BE2C (cell line): Measurements from ENCODE around the gene CCDC89.
"Not testable (repeated sequence)": the region's sequence is repeated elsewhere in the genome, so short reads cannot be mapped to it uniquely, and the experiment has no call there.

Experiments
- DNase-seq: peaks from one replicate; pipeline ENCODE4 v3.0.0-alpha.2; 2020
- H3K27me3 ChIP-seq: fragments of 250-450 bp; sonication (Bioruptor Pico); 2 replicates; pipeline ENCODE4 v1.5.1; 2020; ENCODE audit warnings: mild to moderate bottlenecking
- H3K36me3 ChIP-seq: fragments of 250-450 bp; sonication (Bioruptor Pico); 2 replicates; pipeline ENCODE4 v1.5.1; 2020; ENCODE audit warnings: mild to moderate bottlenecking
- H3K4me1 ChIP-seq: fragments of 250-450 bp; sonication (Bioruptor Pico); 2 replicates; pipeline ENCODE4 v1.5.1; 2020
- H3K4me3 ChIP-seq: 2 replicates; pipeline ENCODE4 v1.5.1; 2011; ENCODE audit warnings: low read depth, low read length
- H3K9me3 ChIP-seq: fragments of 250-450 bp; sonication (Bioruptor Pico); 2 replicates; pipeline ENCODE4 v1.5.1; 2020
- TF ChIP-seq, protein P1 (sequence below): IDR thresholded peaks from 2 replicates; pipeline ENCODE4 v1.5.1; 2012; ENCODE audit warnings: mild to moderate bottlenecking, low read depth, low read length

Gene CCDC89

DNA sequence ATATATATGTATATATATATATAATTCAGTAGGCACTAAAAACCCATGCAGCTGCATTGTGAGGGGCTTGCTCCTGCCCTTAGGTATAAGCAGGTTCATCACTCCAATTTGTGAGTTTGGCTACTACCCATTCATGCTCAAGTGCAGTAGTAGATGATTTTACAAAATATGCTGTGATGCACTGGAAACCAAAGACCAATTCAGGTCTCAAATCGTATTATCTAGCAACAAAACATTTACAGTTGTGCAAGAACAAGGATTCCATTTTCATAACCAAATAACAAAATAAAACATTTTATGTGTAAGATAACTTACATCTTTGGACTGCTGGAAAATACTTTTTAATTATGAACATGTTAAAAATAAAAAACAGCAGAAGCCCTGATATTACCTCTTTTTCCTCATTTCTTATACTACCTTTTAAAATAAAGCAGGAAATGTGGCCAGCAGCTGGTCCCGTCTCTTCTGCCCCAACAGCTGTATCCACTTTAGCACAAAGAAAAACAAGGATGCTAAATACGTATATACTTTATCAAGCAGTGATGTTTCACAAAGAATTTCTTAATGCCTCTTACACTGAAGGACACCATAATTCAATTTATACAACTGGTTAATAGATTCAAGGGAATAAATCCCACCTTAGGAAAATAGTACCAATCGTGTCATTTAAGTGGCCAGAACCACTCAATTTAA, 23.9 kb downstream of the CCDC89 start:
- Histone ChIP-seq H3K4me3 (peak overlapping the region; percentile 92), H3K4me1 (no peaks in the 10 kb centered on the region), H3K36me3 (peaks cover 40% of the 10 kb centered on the region), H3K9me3 (no peaks in the 10 kb centered on the region), H3K27me3 (no peaks in the 10 kb centered on the region)
- TF ChIP-seq, protein P1, sequence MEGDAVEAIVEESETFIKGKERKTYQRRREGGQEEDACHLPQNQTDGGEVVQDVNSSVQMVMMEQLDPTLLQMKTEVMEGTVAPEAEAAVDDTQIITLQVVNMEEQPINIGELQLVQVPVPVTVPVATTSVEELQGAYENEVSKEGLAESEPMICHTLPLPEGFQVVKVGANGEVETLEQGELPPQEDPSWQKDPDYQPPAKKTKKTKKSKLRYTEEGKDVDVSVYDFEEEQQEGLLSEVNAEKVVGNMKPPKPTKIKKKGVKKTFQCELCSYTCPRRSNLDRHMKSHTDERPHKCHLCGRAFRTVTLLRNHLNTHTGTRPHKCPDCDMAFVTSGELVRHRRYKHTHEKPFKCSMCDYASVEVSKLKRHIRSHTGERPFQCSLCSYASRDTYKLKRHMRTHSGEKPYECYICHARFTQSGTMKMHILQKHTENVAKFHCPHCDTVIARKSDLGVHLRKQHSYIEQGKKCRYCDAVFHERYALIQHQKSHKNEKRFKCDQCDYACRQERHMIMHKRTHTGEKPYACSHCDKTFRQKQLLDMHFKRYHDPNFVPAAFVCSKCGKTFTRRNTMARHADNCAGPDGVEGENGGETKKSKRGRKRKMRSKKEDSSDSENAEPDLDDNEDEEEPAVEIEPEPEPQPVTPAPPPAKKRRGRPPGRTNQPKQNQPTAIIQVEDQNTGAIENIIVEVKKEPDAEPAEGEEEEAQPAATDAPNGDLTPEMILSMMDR, result no peak
- DNase-seq, result no peak

DNA sequence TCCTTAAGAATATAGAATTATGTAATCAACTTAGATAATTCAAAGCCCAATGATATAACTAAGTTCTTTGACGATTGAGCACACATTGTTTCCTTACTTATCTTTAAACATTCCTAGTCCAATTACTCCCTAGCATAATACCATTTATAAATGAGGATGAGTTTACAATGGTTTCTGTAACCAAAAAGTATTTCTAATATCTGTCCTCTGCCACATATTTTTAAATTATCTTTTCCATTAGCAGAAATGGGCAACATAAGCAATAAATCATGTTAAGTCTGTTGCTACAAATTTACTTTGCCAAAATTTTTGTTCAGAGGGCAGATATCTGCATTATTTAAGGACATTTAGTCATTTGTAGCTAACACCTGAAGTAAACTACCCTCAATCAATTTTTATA, 27.8 kb downstream of the CCDC89 start:
- no peak for DNase-seq
- Histone ChIP-seq H3K4me1 (no peaks in the 10 kb centered on the region), H3K27me3 (no peaks in the 10 kb centered on the region), H3K36me3 (peaks cover 66% of the 10 kb centered on the region), H3K9me3 (no peaks in the 10 kb centered on the region), H3K4me3 (no peak overlapping the region)
- TF ChIP-seq, protein P1, result no peak

DNA sequence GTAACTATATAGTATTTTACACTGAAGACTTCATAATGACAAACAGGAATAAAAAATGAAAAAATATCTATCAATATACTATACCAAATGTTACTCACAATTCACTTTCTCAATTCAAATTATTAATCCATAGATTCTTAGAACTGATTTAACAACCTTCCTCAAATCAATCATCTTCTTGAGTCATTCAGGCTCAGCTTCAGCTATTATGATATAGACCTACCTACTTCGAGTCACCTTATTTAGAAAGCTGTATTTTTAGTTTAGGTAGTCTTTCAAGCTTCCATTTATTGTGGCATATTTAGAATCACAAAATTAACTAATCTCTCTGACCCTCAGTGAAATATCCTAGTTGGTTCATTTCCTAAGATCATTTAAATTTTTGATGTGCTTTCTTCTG, 29.2 kb downstream of the CCDC89 start:
- H3K9me3 ChIP-seq, result no peaks in the 10 kb centered on the region
- H3K36me3 ChIP-seq, result peaks cover 66% of the 10 kb centered on the region
- TF ChIP-seq, protein P1, result no peak

DNA sequence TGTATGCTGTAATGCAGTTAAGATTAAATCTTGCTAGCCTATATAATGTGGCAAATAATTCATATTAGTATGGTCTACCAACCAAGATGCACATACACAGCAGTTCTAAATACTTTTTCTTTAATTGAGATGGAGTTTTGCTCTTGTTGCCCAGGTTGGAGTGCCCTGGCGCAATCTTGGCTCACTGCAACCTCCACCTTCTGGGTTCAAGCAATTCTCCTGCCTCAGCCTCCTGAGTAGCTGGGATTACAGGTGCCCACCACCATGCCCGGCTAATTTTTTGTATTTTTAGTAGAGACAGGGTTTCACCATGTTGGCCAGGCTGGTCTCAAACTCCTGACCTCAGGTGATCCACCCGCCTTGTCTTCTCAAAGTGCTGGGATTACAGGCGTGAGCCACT, 31.7 kb downstream of the CCDC89 start:
- not testable (repeated sequence) for H3K4me1 ChIP-seq, H3K9me3 ChIP-seq, H3K27me3 ChIP-seq, H3K4me3 ChIP-seq, DNase-seq
- H3K36me3 ChIP-seq, result peaks cover 50% of the 10 kb centered on the region

More for the DNA sequence above, 29.2 kb downstream of the CCDC89 start:
- no peak for DNase-seq
- Histone ChIP-seq H3K4me1 (no peaks in the 10 kb centered on the region), H3K4me3 (no peak overlapping the region), H3K27me3 (no peaks in the 10 kb centered on the region)

DNA sequence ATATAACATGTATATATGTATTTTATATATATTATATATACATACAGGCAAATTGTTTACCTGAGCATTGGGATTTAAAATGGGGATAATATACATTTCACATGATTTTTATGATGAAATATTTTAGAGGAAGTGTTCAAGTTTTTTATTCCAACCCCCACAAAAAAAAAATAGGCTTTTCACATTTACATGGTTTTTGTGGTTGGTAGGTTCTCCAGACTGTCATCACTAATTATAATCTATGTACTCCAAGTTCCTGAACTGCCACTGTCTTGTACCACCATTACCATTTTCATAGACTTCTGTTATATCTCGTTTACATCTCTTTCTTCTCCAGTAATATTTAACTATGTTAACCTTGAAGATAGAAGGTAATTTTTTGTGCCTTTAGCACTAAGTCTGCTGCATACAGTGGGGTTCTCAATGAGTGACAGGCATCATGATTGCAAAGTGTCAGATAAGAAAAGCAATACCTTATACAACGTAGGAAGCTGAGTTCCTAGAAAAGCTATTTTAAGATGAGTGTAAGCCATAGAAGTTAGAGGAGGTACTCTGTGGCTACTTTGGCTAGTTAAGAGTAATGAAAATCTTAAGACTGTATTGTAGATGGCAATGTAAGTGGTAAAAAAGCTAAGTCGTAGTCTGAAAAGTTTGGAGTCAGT, 33.1 kb downstream of the CCDC89 start:
- Histone ChIP-seq H3K9me3 (no peaks in the 10 kb centered on the region), H3K4me1 (no peaks in the 10 kb centered on the region), H3K27me3 (no peaks in the 10 kb centered on the region), H3K4me3 (no peak overlapping the region), H3K36me3 (peaks cover 37% of the 10 kb centered on the region)
- no peak for DNase-seq
- TF ChIP-seq, protein P1, result no peak

DNA sequence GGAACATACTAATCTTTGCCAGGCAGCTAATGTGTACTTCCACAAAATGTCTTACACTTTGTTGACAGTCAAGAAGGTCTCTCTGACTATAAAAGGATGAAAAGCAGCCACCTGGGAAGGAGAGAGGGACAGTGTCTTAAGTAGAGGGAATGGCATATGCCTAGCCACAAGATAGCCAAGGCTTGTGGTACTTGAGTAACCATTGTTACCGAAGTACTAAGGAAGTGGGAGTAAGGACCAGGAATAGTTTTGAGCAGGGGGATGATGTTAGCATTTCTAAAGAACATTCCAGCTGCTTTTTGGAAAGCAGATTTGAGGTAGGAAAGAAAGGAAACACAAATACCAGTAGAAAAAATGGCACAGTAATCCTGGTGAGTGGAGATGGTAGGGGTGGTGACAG, 34.9 kb downstream of the CCDC89 start:
- Histone ChIP-seq H3K4me1 (no peaks in the 10 kb centered on the region), H3K27me3 (no peaks in the 10 kb centered on the region), H3K9me3 (no peaks in the 10 kb centered on the region), H3K4me3 (no peak overlapping the region), H3K36me3 (peaks cover 20% of the 10 kb centered on the region)
- TF ChIP-seq, protein P1, result no peak
- DNase-seq, result no peak
